Activated effector memory CD4-positive, alpha-beta T cell treated with anti-CD3 and anti-CD28 coated beads, Interleukin-2, amount 50 U/mL, for 16 hours (primary cell): Measurements from ENCODE around the gene LRRC4C.

Experiments used
- DNase-seq: peaks from one replicate; pipeline ENCODE4 v3.0.0-alpha.2; 2020

LRRC4C gene

DNA sequence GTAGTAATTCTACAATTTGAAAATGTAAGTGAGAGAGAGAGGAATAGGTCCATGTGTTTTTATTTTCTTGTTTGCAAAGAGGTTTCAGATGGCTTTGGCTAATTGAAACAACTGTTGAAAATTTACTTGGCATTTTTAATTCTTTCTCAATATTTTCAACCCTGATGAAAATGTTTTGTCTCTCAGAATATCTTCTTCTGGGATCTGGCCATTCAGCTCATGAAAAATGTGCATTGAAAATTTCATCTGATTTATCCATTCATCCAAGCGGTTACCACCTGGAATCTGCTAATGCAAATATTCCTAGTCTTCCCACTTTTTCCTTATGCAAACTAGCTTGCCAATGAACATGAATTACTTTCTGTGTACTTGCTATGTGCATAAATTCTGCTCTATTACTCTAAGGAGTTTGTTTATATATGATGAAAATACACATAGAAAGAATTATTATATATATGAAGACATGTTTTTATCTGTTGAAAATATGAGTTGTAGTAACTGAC lies 621.2 kb downstream of the LRRC4C start:
- no peak for DNase-seq

- DNase-seq, result no peak
Observed at GRCh38 chr11:40827116-40827515, 632.3 kb downstream of the LRRC4C start.

DNA sequence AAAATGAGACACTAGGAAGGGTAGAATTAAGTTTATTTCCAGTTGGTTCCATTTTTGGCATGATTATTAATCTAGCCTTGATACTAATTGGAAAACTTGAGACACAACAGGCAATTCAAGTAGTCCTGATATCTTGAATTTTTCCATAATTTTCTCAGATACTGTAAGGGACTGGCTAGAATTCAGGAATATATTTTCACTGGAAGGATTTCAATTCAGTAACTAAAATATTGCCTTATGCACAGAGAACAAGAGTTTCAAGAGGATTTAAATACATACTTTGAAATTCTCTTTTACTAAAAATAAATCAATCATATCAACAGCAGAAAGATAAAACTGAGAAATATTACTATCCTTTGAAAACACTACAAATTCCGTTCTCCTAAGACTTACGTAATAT lies 632.9 kb downstream of the LRRC4C start:
- no peak for DNase-seq

DNA sequence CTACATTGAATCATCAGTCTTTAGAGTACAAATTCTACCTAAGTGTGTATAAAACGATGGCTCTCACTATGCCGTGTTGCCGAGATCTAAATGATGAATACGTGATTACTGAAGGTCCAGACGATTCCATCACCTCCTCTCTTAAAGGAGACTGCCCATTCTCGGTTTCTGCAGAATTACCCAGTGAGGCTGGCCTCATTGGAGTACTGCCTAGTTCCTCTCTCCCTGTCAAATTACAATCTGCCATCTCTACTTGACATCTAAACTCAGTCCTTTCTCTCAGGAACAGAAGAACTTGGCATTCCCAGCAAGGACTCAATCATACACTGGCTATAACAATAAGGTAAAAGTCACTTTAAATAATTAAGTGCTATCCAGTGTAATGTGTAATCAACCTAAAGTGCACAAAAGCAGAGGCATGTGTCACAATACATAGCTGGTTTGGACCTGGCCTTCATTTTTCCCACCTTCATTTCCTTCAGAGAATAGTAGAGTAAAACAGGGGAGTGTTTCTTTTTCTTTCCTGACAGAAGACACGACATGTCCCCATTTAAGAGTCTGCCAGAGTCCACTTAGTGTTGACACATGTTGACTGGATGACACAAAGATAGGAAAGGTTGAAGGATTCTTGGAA lies 634.1 kb downstream of the LRRC4C start:
- no peak for DNase-seq

DNA sequence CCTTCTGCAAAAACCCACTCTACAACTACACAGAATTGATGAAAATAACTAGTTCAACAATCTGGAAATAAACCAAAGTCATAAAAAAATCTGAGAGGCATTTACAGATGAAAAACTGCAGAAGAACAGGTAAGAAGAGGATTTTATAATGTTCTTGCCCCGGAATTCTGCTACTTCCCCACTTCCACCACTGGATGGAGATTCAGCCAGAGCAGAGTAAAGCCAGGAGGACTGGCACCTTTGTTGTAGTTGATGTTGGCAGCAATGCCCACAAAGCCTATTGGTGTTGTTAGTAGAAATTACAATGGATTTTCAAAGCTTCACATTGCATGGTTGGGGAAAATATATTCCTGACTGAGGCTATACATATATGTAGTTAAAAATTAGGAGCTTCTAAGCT lies 640.2 kb downstream of the LRRC4C start:
- no peak for DNase-seq

DNA sequence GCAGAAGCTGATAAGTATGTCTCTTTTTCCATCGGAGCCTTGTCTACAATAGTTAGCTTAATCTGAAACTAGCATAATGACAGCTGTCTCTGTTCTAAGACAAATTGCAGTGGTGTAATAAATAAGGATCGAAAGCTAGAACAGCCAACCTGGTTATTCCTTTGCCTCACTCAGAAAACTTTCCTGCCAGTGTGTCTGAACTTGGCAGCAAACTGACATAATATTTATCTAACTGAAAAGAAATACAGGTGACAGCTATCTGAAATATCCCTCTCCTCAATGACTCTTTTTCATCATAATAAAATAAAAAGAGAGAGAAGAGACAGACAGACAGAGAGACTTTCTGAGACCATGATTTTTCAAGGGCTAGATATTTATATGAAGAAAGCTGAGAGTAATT lies 642.5 kb downstream of the LRRC4C start:
- no peak for DNase-seq

GRCh38 chr11:40797981-40798380 lies 661.5 kb downstream of the LRRC4C start:
- no peak for DNase-seq

GRCh38 chr11:40787224-40787623 lies 672.2 kb downstream of the LRRC4C start:
- DNase-seq, result no peak

GRCh38 chr11:40763046-40763445 lies 696.4 kb downstream of the LRRC4C start:
- DNase-seq, result no peak

DNA sequence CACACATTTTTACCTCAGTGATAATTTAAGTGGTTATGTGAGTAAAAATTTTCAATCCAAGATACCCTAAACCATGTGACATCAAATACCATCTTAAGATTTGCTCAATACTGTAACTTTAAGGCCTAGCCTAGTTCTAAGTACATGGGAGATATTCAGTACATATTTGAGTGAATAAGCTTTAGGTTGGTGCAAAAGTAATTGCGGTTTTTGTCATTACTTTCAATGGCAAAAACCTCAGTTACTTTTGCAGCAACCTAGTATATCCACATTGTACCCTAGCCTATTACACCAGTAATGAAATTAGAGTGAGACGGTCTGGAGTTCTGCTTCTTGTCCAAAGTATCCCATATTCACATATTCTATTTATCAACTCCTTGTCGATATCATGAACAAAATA lies 700.1 kb downstream of the LRRC4C start:
- no peak for DNase-seq

GRCh38 chr11:40754297-40754696 lies 705.2 kb downstream of the LRRC4C start:
- no peak for DNase-seq

DNA sequence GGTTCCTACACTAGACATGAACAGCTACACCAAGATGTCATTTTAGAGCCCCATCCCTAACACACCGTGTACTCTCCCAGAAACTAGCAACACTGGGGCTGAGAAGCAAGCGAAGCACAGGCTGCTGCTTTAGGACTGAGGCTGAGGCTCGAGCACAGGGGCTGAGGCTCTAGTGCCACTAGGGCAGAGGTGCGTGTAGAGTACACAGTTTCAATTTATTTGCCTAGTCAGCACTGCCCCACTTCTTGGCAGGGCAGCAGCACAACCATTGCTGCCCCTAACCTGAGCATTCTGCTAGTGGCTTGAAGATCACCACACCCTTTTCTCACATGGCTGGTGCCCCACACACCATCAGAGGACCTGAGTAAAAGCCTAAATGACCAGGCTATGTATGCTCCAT lies 713.2 kb downstream of the LRRC4C start:
- DNase-seq, result no peak

DNA sequence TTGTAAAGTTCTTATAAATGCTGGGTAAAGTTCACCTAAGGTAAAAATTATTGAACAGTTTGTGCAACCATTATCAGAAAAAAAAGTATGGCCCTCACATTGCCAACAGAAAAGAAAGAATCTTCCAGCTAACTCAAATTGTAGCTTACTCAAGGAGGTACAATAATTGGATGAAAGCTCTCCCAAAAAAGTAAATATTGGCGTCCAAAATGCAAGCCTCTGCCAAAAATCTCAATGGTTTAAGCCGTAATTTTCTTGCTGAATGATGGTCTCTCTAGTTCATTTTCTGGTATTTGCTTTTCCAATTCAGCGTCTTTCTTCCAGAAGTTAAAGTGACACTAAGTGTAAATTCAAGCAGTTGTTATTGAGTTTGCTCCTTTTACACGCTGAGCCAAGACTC lies 727.3 kb downstream of the LRRC4C start:
- no peak for DNase-seq

GRCh38 chr11:40722179-40722795 lies 737.2 kb downstream of the LRRC4C start:
- DNase-seq, result no peak

DNA sequence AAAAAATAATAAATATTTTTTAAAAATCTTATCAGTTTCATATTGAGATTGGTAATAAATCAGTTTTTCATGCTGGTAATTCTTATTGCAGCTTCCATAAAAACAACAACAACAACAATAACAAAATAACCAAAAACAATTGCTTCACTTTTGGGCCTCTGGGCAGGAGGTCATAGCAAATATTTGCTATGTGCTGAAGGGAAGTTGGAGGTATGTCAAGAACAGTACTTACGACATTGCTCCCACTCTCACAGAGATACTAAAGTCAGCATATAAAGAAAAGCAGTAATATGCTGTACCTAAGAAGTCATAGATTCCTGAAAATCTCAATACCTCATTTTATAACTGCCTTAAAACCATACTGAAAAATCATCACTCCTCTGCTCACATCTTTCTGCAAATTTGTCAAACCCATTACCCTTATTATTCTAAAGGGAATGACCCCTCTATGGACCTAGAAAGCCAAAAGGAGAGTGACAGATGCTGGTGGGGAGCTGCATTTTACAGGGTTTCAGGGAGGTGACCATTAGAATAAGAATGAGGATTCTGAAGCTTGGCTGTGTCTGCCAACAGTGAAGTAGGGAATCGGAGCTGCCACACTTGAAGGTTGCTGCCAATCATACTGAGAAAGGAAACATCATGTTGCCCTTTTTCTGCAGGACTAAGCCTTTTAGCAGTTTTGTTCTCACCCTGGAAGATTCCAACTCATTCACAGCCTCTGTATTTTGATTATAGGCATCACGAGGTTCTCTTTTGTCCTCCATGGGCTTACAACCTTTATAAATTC lies 742.9 kb downstream of the LRRC4C start:
- DNase-seq, result no peak

GRCh38 chr11:40713083-40713482 lies 746.4 kb downstream of the LRRC4C start:
- no peak for DNase-seq

DNA sequence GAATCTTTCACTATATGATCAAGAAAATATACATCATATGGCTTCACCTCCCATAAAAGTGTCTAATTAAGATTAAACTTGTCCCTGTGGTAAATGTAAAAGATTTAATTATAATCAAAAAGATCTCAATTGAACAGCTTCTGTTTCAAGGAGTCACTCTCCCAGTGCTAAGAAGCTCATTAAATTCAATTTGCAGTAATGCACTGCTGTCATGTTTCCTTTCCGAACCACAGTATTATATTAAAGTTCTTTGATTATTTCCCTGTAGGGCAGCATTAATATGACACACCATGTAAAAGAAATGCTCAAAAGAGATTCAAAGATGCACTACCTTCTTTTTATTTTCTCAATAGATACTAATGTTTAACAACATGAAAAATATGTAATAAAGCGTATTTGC lies 758.4 kb downstream of the LRRC4C start:
- DNase-seq, result no peak

DNA sequence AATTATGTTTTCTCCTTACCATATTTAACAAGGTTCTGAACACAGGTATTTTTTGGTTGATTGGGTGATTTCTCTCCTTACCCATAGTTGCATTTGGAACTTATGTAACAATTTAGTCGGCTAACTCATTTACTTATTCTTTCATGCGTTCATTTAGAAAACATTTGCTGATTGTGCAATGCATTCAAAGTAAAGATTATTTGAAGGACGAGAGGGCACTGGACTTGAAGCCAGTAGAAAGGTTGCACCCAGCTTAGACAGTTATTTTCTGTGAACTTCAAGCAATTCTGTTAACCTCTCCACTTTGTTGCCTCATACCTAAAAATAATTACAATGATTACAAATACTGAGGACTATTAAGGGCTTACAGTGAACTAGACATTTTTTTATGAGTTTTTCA lies 769.6 kb downstream of the LRRC4C start:
- DNase-seq, result no peak

GRCh38 chr11:40688369-40688768 lies 771.1 kb downstream of the LRRC4C start:
- DNase-seq, result no peak

- no peak for DNase-seq
Observed at GRCh38 chr11:40686765-40687164, 772.7 kb downstream of the LRRC4C start.

DNA sequence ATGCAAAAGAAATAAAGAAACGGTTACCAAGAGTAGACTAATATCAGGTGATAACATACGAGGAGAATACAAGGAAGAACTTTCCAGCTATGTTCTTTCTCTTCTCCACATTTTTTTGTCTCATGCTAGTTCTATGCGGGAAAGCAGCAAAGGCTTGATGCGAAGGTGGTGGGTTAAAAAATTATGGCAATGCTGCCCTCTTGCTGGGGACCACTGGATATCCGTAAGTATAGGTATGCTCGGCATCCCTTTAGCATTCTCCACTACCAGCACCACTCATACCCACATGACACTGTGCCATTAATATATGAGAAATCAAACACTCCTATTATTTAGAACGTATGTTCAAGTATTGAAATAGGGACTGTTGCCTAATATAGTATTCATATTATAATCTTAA lies 776.4 kb downstream of the LRRC4C start:
- no peak for DNase-seq

- no peak for DNase-seq
Observed at GRCh38 chr11:40679276-40679675, 780.2 kb downstream of the LRRC4C start.

- DNase-seq, result no peak
Observed at GRCh38 chr11:40647295-40647694, 812.2 kb downstream of the LRRC4C start.

DNA sequence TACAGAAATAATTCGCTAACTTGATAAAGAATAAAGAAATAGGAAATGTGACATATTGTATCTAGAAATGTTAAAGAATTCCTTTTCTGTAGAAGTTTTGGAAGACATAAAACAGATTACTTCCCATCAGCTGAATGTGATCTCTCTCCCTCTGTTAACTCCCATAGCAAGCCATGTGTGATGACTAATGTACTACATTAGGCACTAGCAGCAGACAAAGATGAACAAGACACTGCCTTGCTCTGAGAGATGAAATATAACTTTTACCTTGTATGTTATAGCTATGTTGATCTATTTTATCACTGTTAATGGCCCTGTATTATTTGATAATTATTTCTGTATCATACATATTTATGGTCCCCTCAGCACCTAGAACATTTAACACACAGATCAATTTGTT lies 817.2 kb downstream of the LRRC4C start:
- DNase-seq, result no peak
